ENCODE results near the gene HNRNPL. TPM values are rescaled to one million over a fixed set of nuclear protein-coding genes. Genes with fewer than 3 reads are reported as not detected.
A peak's percentile ranks its signal among the peaks of the same experiment; 100 is the strongest.
"Not testable (repeated sequence)": the region's sequence is repeated elsewhere in the genome, so short reads cannot be mapped to it uniquely, and the experiment has no call there.

Gene HNRNPL
- polyA plus RNA-seq, 1 experiment = 316 TPM

GRCh38 chr19:38799104-38799503, 50.7 kb downstream of the HNRNPL start:
- ChIA-PET POLR2A (interaction anchor here (0.6 to 2.2 kb wide), 3 partner anchors 29 to 736 kb away, joined by 4 to 7 read pairs (median 4); partner anchors contain the start of gene ECH1), CTCF (interaction anchor here (1.0 to 1.7 kb wide), 2 partner anchors 29 to 130 kb away, joined by 3 to 5 read pairs; no protein-coding TSS in a partner anchor)
- no peak for TF ChIP-seq CTCF (IDR thresholded peaks at IDR 0.05; ENCODE audit: low read depth, low read length)
- no peak for DNase-seq (ENCODE audit: low read depth, low spot score)
- Histone ChIP-seq H3K27ac (ENCODE audit: low read depth, low read length) (peak overlapping the region; percentile 68), H3K4me3 (ENCODE audit: low read depth, low read length) (no peak overlapping the region), H3K9me3 (ENCODE audit: control insufficient read depth, insufficient read depth, low read length) (no peaks in the 10 kb centered on the region), H3K27me3 (ENCODE audit: control insufficient read depth, insufficient read depth, low read length) (peaks cover 2% of the 10 kb centered on the region)

GRCh38 chr19:38797781-38798180, 52.0 kb downstream of the HNRNPL start:
- CTCF ChIA-PET, POLR2A ChIA-PET: not testable (repeated sequence)

GRCh38 chr19:38796154-38796553, 53.6 kb downstream of the HNRNPL start:
- Histone ChIP-seq H3K27me3 (ENCODE audit: control insufficient read depth, insufficient read depth, low read length) (no peaks in the 10 kb centered on the region), H3K4me3 (ENCODE audit: low read depth, low read length) (no peak overlapping the region), H3K27ac (ENCODE audit: low read depth, low read length) (no peak overlapping the region), H3K9me3 (ENCODE audit: control insufficient read depth, insufficient read depth, low read length) (no peaks in the 10 kb centered on the region; the same call in 1 of the 2 replicates)
- ChIA-PET CTCF (no interaction called here), POLR2A (no interaction called here)
- DNase-seq (ENCODE audit: low read depth, low spot score) = no peak
- no peak for TF ChIP-seq CTCF (IDR thresholded peaks at IDR 0.05; ENCODE audit: low read depth, low read length)

More at GRCh38 chr19:38797781-38798180, 52.0 kb downstream of the HNRNPL start:
- not testable (repeated sequence) for H3K4me3 ChIP-seq (ENCODE audit: low read depth, low read length); H3K27me3 ChIP-seq (ENCODE audit: control insufficient read depth, insufficient read depth, low read length); H3K27ac ChIP-seq (ENCODE audit: low read depth, low read length); DNase-seq (ENCODE audit: low read depth, low spot score); H3K9me3 ChIP-seq (ENCODE audit: control insufficient read depth, insufficient read depth, low read length)

- POLR2A ChIA-PET = no interaction called here
- TF ChIP-seq CTCF (IDR thresholded peaks at IDR 0.05; ENCODE audit: low read depth, low read length) = no peak
- Histone ChIP-seq H3K9me3 (ENCODE audit: control insufficient read depth, insufficient read depth, low read length) (no peaks in the 10 kb centered on the region; the same call in 1 of the 2 replicates), H3K27me3 (ENCODE audit: control insufficient read depth, insufficient read depth, low read length) (no peaks in the 10 kb centered on the region), H3K27ac (ENCODE audit: low read depth, low read length) (no peak overlapping the region), H3K4me3 (ENCODE audit: low read depth, low read length) (no peak overlapping the region)
- DNase-seq (ENCODE audit: low read depth, low spot score) = no peak
- CTCF ChIA-PET = no interaction called here
Observed at GRCh38 chr19:38795549-38795948, 54.2 kb downstream of the HNRNPL start.

- CTCF ChIA-PET = no interaction called here
Observed at GRCh38 chr19:38793671-38794070, 56.1 kb downstream of the HNRNPL start.

More at GRCh38 chr19:38793671-38794070, 56.1 kb downstream of the HNRNPL start:
- TF ChIP-seq CTCF (IDR thresholded peaks at IDR 0.05; ENCODE audit: low read depth, low read length) = no peak
- H3K9me3 ChIP-seq (ENCODE audit: control insufficient read depth, insufficient read depth, low read length) = no peaks in the 10 kb centered on the region; the same call in 1 of the 2 replicates
- POLR2A ChIA-PET = interaction anchor here (0.7 kb wide), 1 partner anchor 38 kb away, joined by 3 read pairs; the partner anchor contains the start of gene ECH1
- H3K27ac ChIP-seq (ENCODE audit: low read depth, low read length) = no peak overlapping the region
- no peak overlapping the region for H3K4me3 ChIP-seq (ENCODE audit: low read depth, low read length)
- no peaks in the 10 kb centered on the region for H3K27me3 ChIP-seq (ENCODE audit: control insufficient read depth, insufficient read depth, low read length)
- no peak for DNase-seq (ENCODE audit: low read depth, low spot score)

Data from AG04450 (cell line).